ENCODE results near the gene ALOX5AP.

ALOX5AP gene

GRCh38 chr13:30735025-30735871, at the start of gene ALOX5AP:
TSS of gene ALOX5AP (plus strand) at chr13:30735543. CDS start at chr13:30735606, 63 bp downstream.
- no peak for DNase-seq (ENCODE audit: low read depth in 2 of 2)

DNA sequence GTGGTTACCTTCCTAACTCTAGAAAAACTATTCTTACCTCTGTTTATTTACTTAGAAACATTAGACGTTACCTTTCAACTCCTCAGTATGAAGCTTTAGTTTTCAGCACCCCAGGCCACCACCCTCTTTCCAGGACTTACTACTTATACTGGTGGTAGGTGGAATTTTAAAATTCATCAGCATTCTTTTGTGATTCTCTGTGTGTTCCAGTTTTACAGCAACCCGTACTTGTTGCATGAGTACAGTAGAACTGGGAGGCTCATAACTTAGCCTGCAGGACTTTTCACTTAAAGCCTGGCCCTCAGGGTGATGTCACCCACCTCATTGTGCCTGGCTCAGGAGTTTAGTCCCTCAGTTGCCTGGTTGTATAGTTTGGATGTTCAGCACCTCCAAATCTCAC, 49.4 kb upstream of the ALOX5AP start:
- no peak for DNase-seq (ENCODE audit: low read depth in 2 of 2)

GRCh38 chr13:30687601-30688000, 47.7 kb upstream of the ALOX5AP start:
- no peak for DNase-seq (ENCODE audit: low read depth in 2 of 2)

DNA sequence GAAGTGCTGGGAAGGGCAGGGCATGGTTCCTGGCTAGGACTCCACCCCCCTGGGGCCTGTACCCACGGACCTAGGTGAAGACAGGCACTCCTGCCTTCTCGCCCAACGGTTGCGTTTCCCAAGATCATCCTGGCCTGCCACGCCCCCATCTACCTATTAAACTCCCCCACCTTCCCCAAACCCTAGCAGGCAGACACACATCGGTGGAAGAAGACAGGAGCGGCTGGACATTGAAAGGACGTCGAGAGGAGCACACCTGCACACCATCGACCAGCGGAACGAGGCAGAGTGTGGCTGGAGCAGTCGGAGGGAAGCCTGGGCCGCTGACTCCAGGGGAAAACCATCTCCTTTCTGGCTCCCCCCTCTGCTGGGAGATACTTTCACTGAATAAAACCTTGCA, 45.6 kb upstream of the ALOX5AP start:
- no peak for DNase-seq (ENCODE audit: low read depth in 2 of 2)

DNA sequence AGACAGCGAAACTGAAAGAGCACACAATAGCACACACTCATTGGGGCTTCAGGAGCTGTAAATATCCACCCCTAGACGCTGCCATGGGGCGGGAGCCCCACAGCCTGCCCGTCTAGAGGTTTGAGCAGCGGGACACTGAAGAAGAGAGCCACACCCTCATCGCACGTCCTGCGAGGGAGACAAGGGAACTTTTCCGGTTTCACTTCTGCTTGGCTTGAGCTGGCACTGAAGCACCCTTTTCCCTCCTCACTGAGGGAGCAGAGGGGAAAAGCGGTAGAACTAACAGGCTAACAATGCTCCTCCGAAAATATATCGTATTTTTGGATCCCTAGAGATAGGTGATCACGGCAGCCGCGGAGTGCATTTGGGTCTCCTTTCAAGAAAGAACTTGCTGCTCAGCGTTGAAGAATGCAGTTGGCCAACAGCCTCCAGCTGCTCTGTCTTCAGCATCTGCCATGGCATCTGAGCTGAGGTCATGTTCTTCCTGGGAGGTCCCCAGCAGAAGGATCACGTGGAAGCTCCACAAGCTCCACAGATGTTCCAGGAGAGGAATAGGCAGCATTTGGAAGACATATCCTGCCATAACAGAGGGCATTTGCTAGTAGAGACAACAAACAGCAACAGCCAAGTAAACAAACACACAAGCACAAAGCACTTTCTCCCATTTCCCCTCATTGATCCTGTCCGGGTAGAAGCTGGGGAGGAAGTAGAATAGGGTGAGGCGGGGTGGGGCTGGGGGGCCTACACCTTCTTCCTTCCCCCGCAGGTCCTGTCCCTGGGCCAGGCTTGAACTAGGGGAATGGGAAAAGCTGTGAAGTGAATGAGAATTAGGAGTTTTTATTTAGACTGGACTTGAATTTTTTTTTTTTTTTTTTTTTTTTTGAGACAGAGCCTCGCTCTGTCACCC, 44.8 kb upstream of the ALOX5AP start:
- no peak for DNase-seq (ENCODE audit: low read depth in 2 of 2)

GRCh38 chr13:30692113-30692512, 43.2 kb upstream of the ALOX5AP start:
- DNase-seq (ENCODE audit: low read depth in 2 of 2) = no peak

DNA sequence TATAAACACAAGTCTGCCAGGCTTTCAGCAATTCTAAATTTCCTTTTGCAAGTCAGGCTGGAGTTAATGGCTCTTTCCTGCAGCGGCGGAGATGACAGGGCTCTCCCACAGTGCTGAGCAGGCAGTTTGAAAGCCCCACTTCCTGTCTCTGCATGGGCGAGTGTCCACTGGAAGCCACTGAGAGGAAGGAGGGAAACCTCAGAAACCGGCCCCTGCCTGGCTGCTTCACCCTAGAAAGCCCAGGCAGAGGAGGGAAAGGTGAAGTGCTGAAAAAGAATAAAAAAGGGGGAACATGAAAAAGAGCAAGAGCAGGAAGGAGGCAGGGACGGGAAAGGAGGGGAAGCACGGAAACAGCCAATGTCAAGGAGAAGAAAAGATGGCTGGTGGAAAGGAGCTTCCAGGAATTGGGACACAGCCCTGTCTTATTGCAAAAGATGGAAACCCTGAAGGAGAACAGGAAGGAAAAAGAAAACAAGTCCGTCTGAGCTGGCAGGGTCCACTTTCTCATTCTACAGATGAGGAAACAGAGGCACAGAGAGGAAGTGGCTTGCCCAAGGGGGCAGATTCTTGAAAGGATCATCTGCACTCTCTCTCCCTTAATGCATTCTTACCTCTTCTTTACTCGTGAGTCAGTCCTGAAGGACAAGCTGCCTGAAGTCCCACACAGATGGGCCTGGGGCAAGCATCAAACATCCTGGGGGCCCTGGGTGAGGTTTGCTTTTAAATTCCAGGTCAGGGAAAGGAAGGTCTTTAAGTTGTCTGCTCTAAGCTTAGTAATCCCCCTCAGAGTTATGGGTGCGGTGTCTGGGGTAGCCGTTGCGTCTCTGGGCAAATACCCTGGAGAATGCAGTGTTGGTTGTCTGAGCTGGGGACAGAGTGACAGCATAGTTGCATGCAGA, 38.8 kb upstream of the ALOX5AP start:
- DNase-seq (ENCODE audit: low read depth in 2 of 2) = no peak

GRCh38 chr13:30697177-30697953, 38.0 kb upstream of the ALOX5AP start:
- no peak for DNase-seq (ENCODE audit: low read depth in 2 of 2)

- no peak for DNase-seq (ENCODE audit: low read depth in 2 of 2)
Measured at GRCh38 chr13:30697996-30698401, 37.3 kb upstream of the ALOX5AP start.

DNA sequence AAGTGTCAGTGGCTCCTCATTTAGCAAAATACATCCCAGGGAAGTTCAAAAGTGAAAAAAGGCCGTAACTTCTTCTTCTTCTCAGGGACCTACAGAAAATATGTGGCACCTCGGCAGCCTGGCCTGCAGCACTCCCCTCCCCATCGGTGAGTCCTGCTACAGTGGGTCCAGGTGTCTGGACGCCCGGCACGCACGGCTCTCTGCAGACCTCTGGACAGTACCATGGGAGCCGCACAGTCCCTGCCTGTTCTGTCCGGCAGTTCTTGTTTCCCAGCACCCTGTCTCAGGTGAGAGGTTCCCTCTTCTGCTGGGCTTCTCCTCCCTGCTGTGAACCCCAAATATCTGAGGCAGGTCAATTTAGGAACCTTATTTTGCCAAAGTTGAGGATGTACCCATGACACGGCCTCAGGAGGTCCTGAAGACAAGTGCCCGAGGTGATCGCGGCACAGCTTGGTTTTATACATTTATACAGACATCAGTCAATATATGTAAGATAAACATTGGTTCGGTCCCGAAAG, 36.8 kb upstream of the ALOX5AP start:
- no peak for DNase-seq (ENCODE audit: low read depth in 2 of 2)

DNA sequence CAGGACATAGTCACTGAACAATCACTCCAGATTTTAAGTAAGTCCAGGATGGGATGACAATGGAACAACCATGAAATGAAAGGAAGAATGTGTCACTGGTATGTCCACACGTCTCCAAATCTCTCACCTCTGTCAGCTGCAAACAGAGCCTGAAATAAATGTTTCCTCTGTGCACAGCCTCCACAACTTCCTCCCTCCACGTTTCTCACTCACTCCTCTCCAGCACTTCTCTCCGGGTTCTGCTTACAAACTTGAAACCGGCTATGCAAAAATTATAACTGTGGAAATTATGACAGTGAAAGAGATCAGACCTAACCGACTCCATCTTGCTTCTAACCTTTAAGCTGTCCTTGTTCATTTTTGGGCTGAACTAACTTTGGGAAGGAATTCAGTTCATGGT, 35.0 kb upstream of the ALOX5AP start:
- no peak for DNase-seq (ENCODE audit: low read depth in 2 of 2)

DNA sequence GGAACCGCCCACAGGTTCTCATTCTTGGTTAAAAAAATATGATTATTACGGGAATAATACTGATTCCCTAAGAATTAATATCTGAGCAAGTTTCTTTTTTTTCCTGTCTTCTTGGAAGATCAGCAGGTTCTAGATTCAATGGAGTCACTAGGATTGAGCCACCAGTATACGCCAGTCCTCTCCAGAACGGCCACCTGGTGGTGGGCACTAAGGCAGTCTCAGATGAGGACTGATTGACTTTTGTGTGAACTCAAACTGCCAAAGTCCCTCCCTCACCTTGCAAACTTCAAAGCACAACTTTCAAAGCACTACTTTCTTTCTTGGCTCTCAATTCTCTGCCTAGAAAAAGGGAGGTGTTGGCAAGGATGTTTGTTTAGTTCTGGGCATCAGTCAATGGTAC, 33.3 kb upstream of the ALOX5AP start:
- no peak for DNase-seq (ENCODE audit: low read depth in 2 of 2)

DNA sequence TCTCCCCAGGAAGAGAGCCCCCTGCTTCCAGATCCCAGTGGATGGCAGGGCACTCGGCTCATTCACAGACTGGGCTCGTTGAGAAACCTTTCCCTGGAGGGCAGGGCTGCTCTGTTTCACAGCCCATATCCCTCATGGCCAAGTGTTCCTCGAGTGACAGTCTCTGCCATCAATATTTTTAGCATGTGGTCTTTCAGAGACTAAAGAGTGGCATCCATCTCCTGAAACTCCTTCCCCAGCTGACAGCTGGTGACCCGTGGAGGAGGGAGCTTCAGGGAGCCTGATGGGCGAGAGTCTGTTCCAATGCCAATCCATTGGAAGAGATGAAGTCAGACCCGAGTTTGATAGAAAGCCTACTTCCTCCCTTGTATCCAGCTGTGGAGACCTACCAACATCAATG, 30.7 kb upstream of the ALOX5AP start:
- no peak for DNase-seq (ENCODE audit: low read depth in 2 of 2)

GRCh38 chr13:30705680-30706079, 29.7 kb upstream of the ALOX5AP start:
- no peak for DNase-seq (ENCODE audit: low read depth in 2 of 2)

DNA sequence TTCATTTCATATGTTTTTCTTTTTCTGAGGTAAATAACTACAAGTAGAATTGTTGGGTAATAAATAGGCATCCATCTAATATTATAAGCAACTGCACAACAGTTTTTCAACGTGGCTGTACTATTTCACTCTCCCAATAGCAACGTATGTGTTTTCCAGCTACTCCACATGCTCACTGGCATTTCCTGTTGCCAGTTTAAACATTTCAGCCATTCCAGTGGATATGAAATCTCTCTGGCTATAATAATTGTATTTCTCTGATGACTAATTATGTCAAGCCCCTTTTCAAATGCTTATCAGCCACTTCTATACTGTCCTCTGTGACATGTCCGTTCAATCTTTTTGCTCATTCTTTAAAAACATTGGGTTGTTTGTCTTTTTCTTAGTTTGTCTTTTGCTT, 26.8 kb upstream of the ALOX5AP start:
- DNase-seq (ENCODE audit: low read depth in 2 of 2) = no peak

DNA sequence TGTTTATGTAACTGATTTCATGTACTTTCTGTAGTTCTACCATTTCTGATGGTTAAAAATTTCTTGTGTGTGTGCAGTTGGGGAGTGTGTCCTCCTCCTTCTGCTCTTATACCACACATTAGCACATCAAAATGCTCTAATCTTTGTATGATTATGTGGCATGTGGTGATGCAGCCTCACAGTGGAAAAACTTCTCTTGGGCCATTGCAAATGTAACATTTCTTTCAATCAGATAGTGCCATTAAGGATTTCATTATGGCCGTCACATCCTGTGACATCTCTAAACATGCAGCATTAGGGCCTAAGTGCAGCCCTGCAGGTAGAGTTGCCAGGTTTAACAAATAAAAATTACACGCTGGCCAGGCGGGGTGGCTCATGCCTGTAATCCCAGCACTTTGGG, 24.9 kb upstream of the ALOX5AP start:
- no peak for DNase-seq (ENCODE audit: low read depth in 2 of 2)

GRCh38 chr13:30711375-30711774, 24.0 kb upstream of the ALOX5AP start:
- no peak for DNase-seq (ENCODE audit: low read depth in 2 of 2)

- DNase-seq (ENCODE audit: low read depth in 2 of 2) = no peak
Measured at GRCh38 chr13:30711837-30712236, 23.5 kb upstream of the ALOX5AP start.

DNA sequence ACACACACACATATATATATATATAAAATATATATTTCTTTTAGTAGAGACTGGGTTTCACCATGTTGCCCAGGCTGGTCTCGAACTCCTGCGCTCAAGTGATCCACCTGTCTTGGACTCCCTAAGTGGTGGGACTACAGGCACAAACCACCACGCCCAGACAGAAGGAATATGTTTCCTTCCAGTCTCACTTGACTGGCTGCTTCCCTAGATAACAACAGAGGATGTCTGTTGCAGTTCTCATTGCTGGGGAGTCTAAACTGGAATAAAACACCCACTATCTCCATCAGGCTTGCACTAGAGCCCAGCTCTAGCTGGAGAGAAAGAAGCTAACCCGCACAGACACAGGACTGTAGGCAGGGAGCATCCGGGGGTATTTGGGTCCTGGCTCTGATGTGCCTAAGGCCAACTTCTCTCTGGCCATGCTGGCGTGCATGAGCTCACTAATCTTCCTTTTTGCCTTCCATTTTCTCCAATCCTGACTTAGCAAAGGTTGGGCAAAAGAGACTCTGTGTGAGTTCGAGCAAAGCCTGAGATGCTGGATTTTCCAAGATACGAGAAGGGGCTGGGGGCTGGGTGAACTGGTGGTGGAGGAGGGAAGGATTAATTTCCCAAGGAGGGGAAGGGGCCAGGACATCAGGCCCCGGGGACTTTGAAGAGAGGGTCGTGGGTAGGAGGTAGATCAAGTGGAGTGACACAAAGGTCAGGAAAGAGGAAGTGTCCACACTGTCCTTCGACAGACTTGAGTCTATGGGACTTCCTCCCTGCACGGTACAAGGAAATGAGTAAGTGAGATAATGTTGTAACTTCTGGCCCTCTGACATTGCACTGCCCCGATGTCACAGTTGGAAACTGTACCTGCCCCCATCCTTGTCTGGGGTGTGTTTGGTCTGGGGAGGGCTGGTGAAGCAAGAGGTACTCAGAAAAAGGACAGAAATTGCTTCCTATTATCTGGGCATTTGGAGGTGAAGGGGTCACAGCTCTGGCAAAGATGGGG, 22.5 kb upstream of the ALOX5AP start:
- no peak for DNase-seq (ENCODE audit: low read depth in 2 of 2)

Data from stimulated activated CD4-positive, alpha-beta T cell treated with anti-CD3 and anti-CD28 coated beads, Interleukin-4, amount 100 ng/mL, for 48 hours (primary cell).